Measurements from ENCODE around the gene KRTAP3-1. TPM values are rescaled to one million over a fixed set of nuclear protein-coding genes. Genes with fewer than 3 reads are reported as not detected.

KRTAP3-1 gene
- total RNA-seq, 1 experiment from 2014 or later: not detected

DNA sequence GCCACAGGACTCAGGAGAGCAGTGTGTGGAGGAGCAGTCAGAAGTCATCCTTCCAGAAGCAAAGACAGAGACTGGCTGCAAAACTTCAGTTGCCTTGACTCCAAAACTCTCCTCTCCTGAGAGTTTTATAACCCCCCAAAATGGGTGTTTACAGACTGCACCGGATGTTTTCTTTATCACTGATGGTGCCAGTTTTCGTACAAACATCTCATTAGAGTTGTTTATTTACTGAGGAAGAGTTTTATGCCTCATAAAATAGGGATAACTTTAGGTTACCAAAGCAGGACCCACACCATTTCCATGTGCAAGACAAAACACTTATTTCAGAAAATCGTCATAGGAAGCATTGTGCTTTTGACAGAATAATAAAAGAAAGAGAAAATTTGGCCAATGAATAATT, 24.7 kb downstream of the KRTAP3-1 start, which contains the start of gene KRT40:
Gene KRT40, minus strand, starts transcription at position 101 of the 400 bp plus-strand sequence. Its CDS starts 53 bp downstream, at position 48.
- no peaks in the 10 kb centered on the region for H3K9me3 ChIP-seq (ENCODE audit: low read length)

DNA sequence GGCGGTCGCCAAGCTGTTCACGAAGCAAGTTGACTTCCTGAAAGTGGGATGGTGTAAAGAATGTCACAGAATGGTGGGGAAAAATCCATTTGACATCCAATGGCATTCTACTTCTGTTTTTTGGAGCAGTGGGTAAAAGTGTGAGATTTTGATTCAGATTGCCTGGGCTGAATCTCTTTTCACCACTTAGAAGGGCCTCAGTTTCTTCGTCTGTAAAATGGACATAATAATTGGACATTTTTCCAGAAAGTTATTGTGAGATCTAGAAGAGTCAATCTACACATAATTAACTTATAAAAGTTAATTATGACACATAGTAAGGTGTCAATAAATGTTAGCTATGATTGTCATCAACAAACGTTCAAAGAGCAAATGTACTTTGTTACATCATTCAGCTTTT, 27.8 kb downstream of the KRTAP3-1 start:
- DNase-seq: no peak
- H2AFZ ChIP-seq (ENCODE audit: low read length): no peak overlapping the region

More for the DNA sequence above, 24.7 kb downstream of the KRTAP3-1 start, which contains the start of gene KRT40:
- Histone ChIP-seq H3K27me3 (ENCODE audit: low read length) (no peaks in the 10 kb centered on the region), H3K4me2 (ENCODE audit: low read depth, low read length, poor library complexity, severe bottlenecking) (no peak within 1 kb of the TSS), H3K27ac (ENCODE audit: low read length) (no peak within 1 kb of the TSS), H4K20me1 (ENCODE audit: insufficient read depth, low read depth, low read length) (no peaks in the 10 kb centered on the region), H3K9me2 (replicated peaks; ENCODE audit: insufficient read depth, low read length) (no peaks in the 10 kb centered on the region), H3K4me3 (ENCODE audit: low read length) (no peak within 1 kb of the TSS), H3K9ac (ENCODE audit: low read length) (no peak within 1 kb of the TSS), H3K4me1 (ENCODE audit: low read length) (no peaks in the 10 kb centered on the region), H3K79me2 (ENCODE audit: low read length) (no peaks in the 10 kb centered on the region), H2AFZ (ENCODE audit: low read length) (no peak within 1 kb of the TSS), H3K36me3 (ENCODE audit: insufficient read depth, low read length) (no peaks in the 10 kb centered on the region)
- DNase-seq: no peak

DNA sequence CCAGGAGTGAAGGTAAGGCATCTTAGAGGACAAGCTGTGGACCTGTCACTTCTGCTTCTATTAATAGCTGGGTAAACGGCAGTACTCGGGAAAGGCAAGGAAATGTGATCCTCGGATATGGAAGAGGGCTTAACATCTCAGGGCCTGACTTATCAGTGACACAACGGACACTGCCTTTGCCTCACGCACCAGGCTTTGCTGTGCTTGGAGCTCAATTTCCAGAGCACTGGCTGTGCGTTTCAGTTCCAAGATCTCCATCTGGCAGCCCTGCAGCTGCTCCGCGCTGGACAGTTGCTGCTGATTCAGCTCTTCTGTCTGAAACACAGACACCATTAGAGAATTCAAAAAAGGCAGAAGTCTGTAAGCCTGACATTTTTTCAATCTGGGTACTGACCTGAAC, 28.3 kb downstream of the KRTAP3-1 start:
- no peaks in the 10 kb centered on the region for H4K20me1 ChIP-seq (ENCODE audit: insufficient read depth, low read depth, low read length)
- no peaks in the 10 kb centered on the region for H3K9me2 ChIP-seq (replicated peaks; ENCODE audit: insufficient read depth, low read length)
- H2AFZ ChIP-seq (ENCODE audit: low read length): no peak overlapping the region
- no peaks in the 10 kb centered on the region for H3K27me3 ChIP-seq (ENCODE audit: low read length)
- no peak overlapping the region for H3K9ac ChIP-seq (ENCODE audit: low read length)
- no peaks in the 10 kb centered on the region for H3K9me3 ChIP-seq (ENCODE audit: low read length)
- H3K79me2 ChIP-seq (ENCODE audit: low read length): no peaks in the 10 kb centered on the region
- H3K4me2 ChIP-seq (ENCODE audit: low read depth, low read length, poor library complexity, severe bottlenecking): no peak overlapping the region
- no peaks in the 10 kb centered on the region for H3K4me1 ChIP-seq (ENCODE audit: low read length)
- H3K36me3 ChIP-seq (ENCODE audit: insufficient read depth, low read length): no peaks in the 10 kb centered on the region
- no peak for DNase-seq
- H3K27ac ChIP-seq (ENCODE audit: low read length): no peak overlapping the region
- no peak overlapping the region for H3K4me3 ChIP-seq (ENCODE audit: low read length)

More for the DNA sequence above, 27.8 kb downstream of the KRTAP3-1 start:
- Histone ChIP-seq H3K4me1 (ENCODE audit: low read length) (no peaks in the 10 kb centered on the region), H3K4me3 (ENCODE audit: low read length) (no peak overlapping the region), H3K79me2 (ENCODE audit: low read length) (no peaks in the 10 kb centered on the region), H3K27ac (ENCODE audit: low read length) (no peak overlapping the region), H3K9ac (ENCODE audit: low read length) (no peak overlapping the region), H4K20me1 (ENCODE audit: insufficient read depth, low read depth, low read length) (no peaks in the 10 kb centered on the region), H3K36me3 (ENCODE audit: insufficient read depth, low read length) (no peaks in the 10 kb centered on the region), H3K9me3 (ENCODE audit: low read length) (no peaks in the 10 kb centered on the region), H3K9me2 (replicated peaks; ENCODE audit: insufficient read depth, low read length) (no peaks in the 10 kb centered on the region), H3K27me3 (ENCODE audit: low read length) (no peaks in the 10 kb centered on the region), H3K4me2 (ENCODE audit: low read depth, low read length, poor library complexity, severe bottlenecking) (no peak overlapping the region)

DNA sequence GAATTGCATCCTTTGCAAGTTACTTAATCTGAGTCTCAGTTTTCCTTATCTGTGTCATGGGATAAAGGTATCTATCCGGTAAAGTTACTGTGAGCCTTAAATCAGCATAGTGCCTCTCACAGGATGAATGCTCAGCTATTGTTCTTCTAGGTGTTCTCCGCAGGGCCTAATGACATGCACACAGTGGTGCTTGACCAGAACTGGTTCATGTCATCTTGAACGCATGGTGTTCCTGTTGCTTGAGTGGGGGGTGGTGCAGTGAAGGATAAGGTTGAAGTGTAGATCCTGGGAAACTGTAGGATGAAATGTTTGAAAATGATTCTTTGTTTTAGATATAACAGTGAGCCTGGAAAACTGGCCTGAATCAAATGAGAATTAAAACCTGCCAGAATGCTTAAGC, 28.8 kb downstream of the KRTAP3-1 start:
- no peaks in the 10 kb centered on the region for H3K27me3 ChIP-seq (ENCODE audit: low read length)
- no peak overlapping the region for H3K27ac ChIP-seq (ENCODE audit: low read length)
- no peaks in the 10 kb centered on the region for H3K79me2 ChIP-seq (ENCODE audit: low read length)
- no peak overlapping the region for H2AFZ ChIP-seq (ENCODE audit: low read length)
- H4K20me1 ChIP-seq (ENCODE audit: insufficient read depth, low read depth, low read length): no peaks in the 10 kb centered on the region
- no peak overlapping the region for H3K4me3 ChIP-seq (ENCODE audit: low read length)
- no peaks in the 10 kb centered on the region for H3K9me2 ChIP-seq (replicated peaks; ENCODE audit: insufficient read depth, low read length)
- no peaks in the 10 kb centered on the region for H3K36me3 ChIP-seq (ENCODE audit: insufficient read depth, low read length)
- no peak for DNase-seq
- no peaks in the 10 kb centered on the region for H3K9me3 ChIP-seq (ENCODE audit: low read length)
- H3K4me1 ChIP-seq (ENCODE audit: low read length): no peaks in the 10 kb centered on the region
- no peak overlapping the region for H3K4me2 ChIP-seq (ENCODE audit: low read depth, low read length, poor library complexity, severe bottlenecking)
- H3K9ac ChIP-seq (ENCODE audit: low read length): no peak overlapping the region

DNA sequence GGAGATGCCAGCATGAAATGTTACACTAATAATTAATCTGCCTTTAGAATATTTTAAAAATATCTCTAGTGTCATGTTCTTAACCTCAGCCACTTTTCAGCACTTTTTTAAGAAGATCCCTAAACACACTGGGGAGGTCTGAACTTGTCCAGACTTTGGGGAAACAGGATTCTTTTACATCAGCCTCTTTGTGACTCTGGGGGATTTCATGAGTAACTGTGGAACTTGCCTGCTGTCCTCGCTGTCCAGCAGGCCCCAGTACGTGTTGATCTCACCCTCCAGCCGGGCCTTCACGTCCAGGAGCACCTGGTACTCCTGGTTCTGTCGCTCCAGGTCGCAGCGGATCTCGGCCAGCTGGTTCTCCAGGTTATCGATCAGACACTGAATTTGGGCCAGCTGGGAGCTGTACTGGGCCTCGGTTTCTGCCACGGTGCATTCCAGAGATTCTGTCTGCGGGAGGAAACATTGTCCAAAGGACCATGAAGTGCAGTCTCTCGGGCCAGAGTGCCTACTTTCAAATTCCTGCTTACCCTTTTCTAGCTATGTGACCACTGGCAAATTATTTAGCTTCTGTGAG, 30.3 kb downstream of the KRTAP3-1 start:
- Histone ChIP-seq H3K27ac (ENCODE audit: low read length) (no peak overlapping the region), H3K36me3 (ENCODE audit: insufficient read depth, low read length) (no peaks in the 10 kb centered on the region), H2AFZ (ENCODE audit: low read length) (no peak overlapping the region), H3K9ac (ENCODE audit: low read length) (no peak overlapping the region), H3K4me1 (ENCODE audit: low read length) (no peaks in the 10 kb centered on the region), H3K4me2 (ENCODE audit: low read depth, low read length, poor library complexity, severe bottlenecking) (no peak overlapping the region), H3K9me2 (replicated peaks; ENCODE audit: insufficient read depth, low read length) (no peaks in the 10 kb centered on the region), H3K4me3 (ENCODE audit: low read length) (no peak overlapping the region), H3K27me3 (ENCODE audit: low read length) (no peaks in the 10 kb centered on the region), H3K79me2 (ENCODE audit: low read length) (no peaks in the 10 kb centered on the region), H3K9me3 (ENCODE audit: low read length) (no peaks in the 10 kb centered on the region), H4K20me1 (ENCODE audit: insufficient read depth, low read depth, low read length) (no peaks in the 10 kb centered on the region)
- DNase-seq: no peak

DNA sequence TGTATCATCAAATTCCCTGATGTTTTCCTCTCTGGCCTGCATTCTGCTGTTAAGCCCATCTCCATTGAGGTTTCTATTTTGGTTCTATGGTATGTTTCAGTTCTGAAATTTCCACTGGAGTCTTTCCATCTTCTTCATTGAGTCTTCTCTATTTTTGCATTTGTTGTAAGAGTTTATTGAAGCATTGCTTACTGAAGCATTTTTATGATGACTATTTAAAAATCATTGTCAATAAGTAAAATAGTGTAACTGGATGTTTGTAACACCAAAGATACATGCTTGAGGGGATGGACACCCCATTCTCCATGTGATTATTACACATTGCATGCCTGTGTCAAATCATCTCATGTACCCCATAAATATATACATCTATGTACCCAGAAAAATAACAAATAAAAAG, 33.4 kb downstream of the KRTAP3-1 start:
- no peaks in the 10 kb centered on the region for H3K9me3 ChIP-seq (ENCODE audit: low read length)
- H3K9ac ChIP-seq (ENCODE audit: low read length): no peak overlapping the region
- no peaks in the 10 kb centered on the region for H3K27me3 ChIP-seq (ENCODE audit: low read length)
- H2AFZ ChIP-seq (ENCODE audit: low read length): no peak overlapping the region
- no peak overlapping the region for H3K4me2 ChIP-seq (ENCODE audit: low read depth, low read length, poor library complexity, severe bottlenecking)
- DNase-seq: no peak
- H3K4me1 ChIP-seq (ENCODE audit: low read length): no peaks in the 10 kb centered on the region
- H3K27ac ChIP-seq (ENCODE audit: low read length): no peak overlapping the region
- H4K20me1 ChIP-seq (ENCODE audit: insufficient read depth, low read depth, low read length): no peaks in the 10 kb centered on the region
- no peak overlapping the region for H3K4me3 ChIP-seq (ENCODE audit: low read length)
- no peaks in the 10 kb centered on the region for H3K36me3 ChIP-seq (ENCODE audit: insufficient read depth, low read length)
- no peaks in the 10 kb centered on the region for H3K79me2 ChIP-seq (ENCODE audit: low read length)
- no peaks in the 10 kb centered on the region for H3K9me2 ChIP-seq (replicated peaks; ENCODE audit: insufficient read depth, low read length)

DNA sequence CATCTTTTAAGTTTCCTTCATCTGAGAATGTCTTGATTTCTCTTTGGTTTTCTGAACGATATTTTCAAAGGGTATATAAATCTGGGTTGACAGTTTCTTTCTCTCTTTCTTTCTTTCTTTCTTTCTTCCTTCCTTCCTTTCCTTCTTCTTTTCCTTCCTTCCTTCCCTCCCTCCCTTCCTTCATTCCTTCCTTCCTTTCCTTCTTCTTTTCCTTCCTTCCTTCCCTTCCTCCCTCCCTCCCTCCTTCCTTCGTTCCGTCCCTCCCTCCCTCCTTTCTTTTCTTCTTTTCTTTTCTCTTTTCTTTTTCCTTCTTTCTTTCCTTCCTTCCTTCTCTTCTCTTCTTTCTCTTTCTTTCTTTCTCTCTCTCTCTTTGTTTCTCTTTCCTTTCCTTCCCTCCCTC, 34.6 kb downstream of the KRTAP3-1 start:
- no peak overlapping the region for H3K4me3 ChIP-seq (ENCODE audit: low read length)
- no peak overlapping the region for H3K4me2 ChIP-seq (ENCODE audit: low read depth, low read length, poor library complexity, severe bottlenecking)
- H2AFZ ChIP-seq (ENCODE audit: low read length): no peak overlapping the region
- H3K9me3 ChIP-seq (ENCODE audit: low read length): no peaks in the 10 kb centered on the region
- H3K36me3 ChIP-seq (ENCODE audit: insufficient read depth, low read length): no peaks in the 10 kb centered on the region
- H3K79me2 ChIP-seq (ENCODE audit: low read length): no peaks in the 10 kb centered on the region
- H3K9me2 ChIP-seq (replicated peaks; ENCODE audit: insufficient read depth, low read length): no peaks in the 10 kb centered on the region
- no peak for DNase-seq
- no peak overlapping the region for H3K27ac ChIP-seq (ENCODE audit: low read length)
- H3K27me3 ChIP-seq (ENCODE audit: low read length): no peaks in the 10 kb centered on the region
- no peaks in the 10 kb centered on the region for H4K20me1 ChIP-seq (ENCODE audit: insufficient read depth, low read depth, low read length)
- no peak overlapping the region for H3K9ac ChIP-seq (ENCODE audit: low read length)
- H3K4me1 ChIP-seq (ENCODE audit: low read length): no peaks in the 10 kb centered on the region

DNA sequence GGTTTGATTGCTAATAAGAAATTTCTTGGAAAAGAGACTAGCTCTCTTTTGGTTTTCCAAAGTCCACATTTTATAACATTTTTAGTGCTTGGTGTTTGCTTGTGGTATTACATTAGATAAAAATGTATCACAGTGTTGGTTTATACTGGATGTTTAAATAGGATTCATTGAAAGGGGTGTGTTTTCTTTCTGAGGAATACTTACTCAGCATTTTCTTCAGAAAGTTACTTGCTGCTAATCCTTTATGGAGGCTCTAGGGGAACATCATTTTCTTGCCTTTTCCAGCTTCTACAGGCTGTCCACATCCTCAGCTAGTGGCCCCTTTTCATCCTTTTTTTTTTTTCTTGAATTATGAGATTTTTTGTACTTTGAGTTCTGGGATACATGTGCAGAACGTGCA, 41.3 kb downstream of the KRTAP3-1 start:
- no peak overlapping the region for H3K27ac ChIP-seq (ENCODE audit: low read length)
- no peaks in the 10 kb centered on the region for H3K27me3 ChIP-seq (ENCODE audit: low read length)
- no peak overlapping the region for H2AFZ ChIP-seq (ENCODE audit: low read length)
- H3K4me3 ChIP-seq (ENCODE audit: low read length): no peak overlapping the region
- no peak for DNase-seq
- no peaks in the 10 kb centered on the region for H3K79me2 ChIP-seq (ENCODE audit: low read length)
- H4K20me1 ChIP-seq (ENCODE audit: insufficient read depth, low read depth, low read length): no peaks in the 10 kb centered on the region
- H3K4me1 ChIP-seq (ENCODE audit: low read length): no peaks in the 10 kb centered on the region
- H3K36me3 ChIP-seq (ENCODE audit: insufficient read depth, low read length): no peaks in the 10 kb centered on the region
- H3K9me3 ChIP-seq (ENCODE audit: low read length): no peaks in the 10 kb centered on the region
- no peak overlapping the region for H3K9ac ChIP-seq (ENCODE audit: low read length)
- no peaks in the 10 kb centered on the region for H3K9me2 ChIP-seq (replicated peaks; ENCODE audit: insufficient read depth, low read length)
- no peak overlapping the region for H3K4me2 ChIP-seq (ENCODE audit: low read depth, low read length, poor library complexity, severe bottlenecking)
